ENCODE data around the gene FAM135A. TPM values are rescaled to one million over a fixed set of nuclear protein-coding genes. Genes with fewer than 3 reads are reported as not detected.

FAM135A gene
- total and polyA plus RNA-seq, 2 of the 8 experiments (the other 6 are each of a cell fraction or from before 2014, with no cell fraction given): 17.4 to 35.7 TPM

DNA sequence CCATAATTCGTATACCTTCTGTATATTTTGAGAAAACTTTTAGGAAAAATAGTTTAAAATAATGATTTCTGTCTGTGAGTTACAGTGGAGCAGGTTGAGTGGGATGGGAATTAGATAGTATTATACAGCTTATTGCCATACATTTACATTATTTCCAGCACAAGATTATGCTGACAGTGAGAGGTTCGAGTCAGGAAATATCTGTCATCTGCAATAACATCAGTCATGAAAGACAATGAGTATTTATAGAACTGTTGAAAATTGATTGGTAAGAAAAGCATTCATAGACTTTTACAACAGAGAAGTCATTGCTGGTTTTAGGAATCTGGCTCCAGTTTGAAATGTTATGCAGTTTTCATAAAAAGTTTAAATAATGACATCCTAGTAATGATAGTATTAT is 45.9 kb downstream of the FAM135A start:
- FAIRE-seq (no peak), DNase-seq (ENCODE audit: low read depth in 1 of 2, low spot score in 2 of 2) (no peak)
- Histone ChIP-seq H4K20me1 (replicated peaks in 1 of 2; ENCODE audit: control insufficient read depth in 1 of 2, insufficient read depth in 2 of 2, low read length in 2 of 2) (no peaks in the 10 kb centered on the region), H3K36me3 (ENCODE audit: control insufficient read depth in 2 of 4, insufficient read depth in 4 of 4, low read length in 3 of 4) (no peaks in the 10 kb centered on the region; a peak in 1 of 8 replicates), H3K9ac (replicated peaks in 1 of 4; ENCODE audit: extremely low read depth in 1 of 4, low read depth in 3 of 4, low read length in 3 of 4) (no peak overlapping the region), H2AFZ (ENCODE audit: low read length) (no peak overlapping the region), H2BK5ac (ENCODE audit: low read depth, low read length) (no peak overlapping the region), H3K9me3 (ENCODE audit: insufficient read depth in 2 of 2, low read depth in 1 of 2, low read length in 1 of 2) (no peaks in the 10 kb centered on the region), H2BK15ac (ENCODE audit: low read length) (no peak overlapping the region), H3K4ac (replicated peaks; ENCODE audit: insufficient read length, low read depth, low read length) (no peak overlapping the region), H3K4me3 (ENCODE audit: extremely low read depth in 1 of 4, insufficient read depth in 2 of 4, low read depth in 3 of 4, low read length in 4 of 4) (no peak overlapping the region), H3K79me2 (ENCODE audit: control insufficient read depth in 1 of 2, insufficient read depth in 2 of 2, low read length in 2 of 2) (peaks cover 0 to 8% of the 10 kb centered on the region in 2 experiments; a peak in 2 of 4 replicates), H4K5ac (ENCODE audit: insufficient read length, low read depth, low read length) (no peak overlapping the region), H3K79me1 (ENCODE audit: low read depth, low read length) (no peaks in the 10 kb centered on the region), H4K8ac (ENCODE audit: extremely low read depth, insufficient read depth, low read length) (no peak overlapping the region), H3K18ac (ENCODE audit: extremely low read depth, low read length) (no peak overlapping the region), H3K4me1 (replicated peaks in 1 of 4; ENCODE audit: control insufficient read depth in 3 of 4, insufficient read depth in 4 of 4, low read length in 3 of 4) (no peaks in the 10 kb centered on the region), H3K23me2 (ENCODE audit: low read depth, low read length) (no peaks in the 10 kb centered on the region), H2BK20ac (ENCODE audit: low read length) (no peak overlapping the region), H3K14ac (ENCODE audit: insufficient read length) (no peak overlapping the region), H3K27ac (ENCODE audit: low read depth, low read length) (no peak overlapping the region), H2BK12ac (ENCODE audit: low read depth, low read length) (no peak overlapping the region), H3K4me2 (ENCODE audit: insufficient read depth in 1 of 2, low read depth in 2 of 2, low read length in 2 of 2) (no peak overlapping the region), H3K27me3 (replicated peaks in 1 of 4; ENCODE audit: control insufficient read depth in 3 of 4, extremely low read depth in 1 of 4, insufficient read depth in 3 of 4, low read length in 3 of 4) (no peaks in the 10 kb centered on the region), H2AK5ac (ENCODE audit: low read depth, low read length) (no peak overlapping the region), H3K56ac (replicated peaks; ENCODE audit: insufficient read length, low read depth, low read length) (no peak overlapping the region), H2BK120ac (replicated peaks; ENCODE audit: low read depth, low read length) (no peak overlapping the region), H3K23ac (ENCODE audit: insufficient read length) (no peak overlapping the region), H4K91ac (replicated peaks; ENCODE audit: insufficient read length, low read length) (no peak overlapping the region)
- TF ChIP-seq SP2 (IDR thresholded peaks at IDR 0.05; ENCODE audit: low read length) (no peak), EP300 (IDR thresholded peaks at IDR 0.05; ENCODE audit: borderline replicate concordance in 1 of 2, low read depth in 2 of 2, low read length in 2 of 2) (no peak), KDM1A (IDR thresholded peaks at IDR 0.05; ENCODE audit: borderline replicate concordance, low read length) (no peak), SAP30 (IDR thresholded peaks at IDR 0.05; ENCODE audit: insufficient read depth, insufficient replicate concordance, low read length) (no peak)
- CTCF ChIA-PET (ENCODE audit: partially characterized antibody): no interaction called here
- POLR2A ChIA-PET (ENCODE audit: partially characterized antibody): no interaction called here
- 93 to 100% methylated on average over 1 to 2 of the region's 2 CpGs for WGBS, 2 experiments (ENCODE audit: extremely low coverage in 1 of 2, insufficient coverage in 1 of 2, insufficient read length in 1 of 2, insufficient replicate concordance in 2 of 2, low coverage in 1 of 2, low lambda C conversion rate in 2 of 2, missing lambda C conversion rate in 1 of 2)

Data from H1 (cell line).